HL-60 (cell line): ENCODE data around the gene ADM2.

Experiments
- DNase-seq, 2 experiments: peaks; one replicate each; pipeline ENCODE4 v3.0.0-alpha.2; 2010 to 2020; ENCODE audit warnings: low read depth in 1 of 2, low spot score in 1 of 2
- H3K27ac ChIP-seq: fragments of 250-450 bp; sonication (Bioruptor Pico); replicated peaks from 2 replicates; pipeline ENCODE4 v1.5.1; 2020; ENCODE audit warnings: mild to moderate bottlenecking, moderate library complexity
- H3K27me3 ChIP-seq: fragments of 250-450 bp; sonication (Bioruptor Pico); 2 replicates; pipeline ENCODE4 v1.5.1; 2021; ENCODE audit warnings: mild to moderate bottlenecking, moderate library complexity; ENCODE audit not compliant: insufficient read depth, poor library complexity, severe bottlenecking
- H3K4me3 ChIP-seq: replicated peaks from 2 replicates; pipeline ENCODE4 v1.5.1; 2011; ENCODE audit warnings: mild to moderate bottlenecking, control low read depth, low read length; ENCODE audit not compliant: insufficient read depth
- GABPA ChIP-seq: IDR thresholded peaks from 2 replicates; pipeline ENCODE4 v1.6.1; 2012; ENCODE audit warnings: low read depth
- POLR2AphosphoS5 ChIP-seq: IDR thresholded peaks from 2 replicates; pipeline ENCODE4 v1.6.1; 2012; ENCODE audit warnings: low read depth
- SPI1 ChIP-seq: IDR thresholded peaks from 2 replicates; pipeline ENCODE4 v1.6.1; 2012; ENCODE audit warnings: low read depth, mild to moderate bottlenecking, borderline replicate concordance
- TF ChIP-seq, protein P1 (sequence below): IDR thresholded peaks from 2 replicates; pipeline ENCODE4 v1.6.1; 2012; ENCODE audit warnings: low read depth; ENCODE audit not compliant: insufficient replicate concordance
- TF ChIP-seq, protein P2 (sequence below): IDR thresholded peaks from one replicate; pipeline ENCODE4 v1.5.1; 2011; ENCODE audit warnings: low read length, control low read depth, inconsistent platforms; ENCODE audit not compliant: insufficient read depth

Gene ADM2

DNA sequence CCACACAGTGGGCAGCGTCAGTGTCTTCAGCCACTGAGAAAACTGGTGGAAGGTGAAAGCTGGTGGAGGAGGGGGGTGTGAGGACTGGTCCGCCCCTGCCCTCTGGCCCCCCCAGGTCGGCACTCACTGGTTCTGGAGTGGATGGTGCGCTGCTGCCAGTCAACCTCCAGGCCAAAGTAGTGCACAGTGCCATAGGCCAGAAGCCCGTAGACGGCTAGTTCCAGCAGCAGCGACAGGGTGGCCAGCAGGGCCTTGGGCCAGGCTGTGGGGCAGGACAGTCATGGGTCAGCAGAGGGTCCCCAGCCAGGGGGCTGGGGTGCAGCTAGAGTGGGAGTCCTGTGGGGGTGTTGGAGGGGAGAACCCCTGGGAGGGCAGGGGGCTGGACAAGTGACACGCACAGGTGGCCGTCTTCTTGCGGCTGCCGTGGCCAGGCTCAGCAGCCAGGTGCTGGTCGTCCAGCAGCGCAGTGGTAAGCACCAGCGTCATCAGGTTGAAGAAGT lies 24.0 kb downstream of the ADM2 start:
- Histone ChIP-seq H3K4me3 (no peak overlapping the region), H3K27ac (no peak overlapping the region), H3K27me3 (no peaks in the 10 kb centered on the region)
- no peak for TF ChIP-seq POLR2AphosphoS5
- TF ChIP-seq, protein P1, sequence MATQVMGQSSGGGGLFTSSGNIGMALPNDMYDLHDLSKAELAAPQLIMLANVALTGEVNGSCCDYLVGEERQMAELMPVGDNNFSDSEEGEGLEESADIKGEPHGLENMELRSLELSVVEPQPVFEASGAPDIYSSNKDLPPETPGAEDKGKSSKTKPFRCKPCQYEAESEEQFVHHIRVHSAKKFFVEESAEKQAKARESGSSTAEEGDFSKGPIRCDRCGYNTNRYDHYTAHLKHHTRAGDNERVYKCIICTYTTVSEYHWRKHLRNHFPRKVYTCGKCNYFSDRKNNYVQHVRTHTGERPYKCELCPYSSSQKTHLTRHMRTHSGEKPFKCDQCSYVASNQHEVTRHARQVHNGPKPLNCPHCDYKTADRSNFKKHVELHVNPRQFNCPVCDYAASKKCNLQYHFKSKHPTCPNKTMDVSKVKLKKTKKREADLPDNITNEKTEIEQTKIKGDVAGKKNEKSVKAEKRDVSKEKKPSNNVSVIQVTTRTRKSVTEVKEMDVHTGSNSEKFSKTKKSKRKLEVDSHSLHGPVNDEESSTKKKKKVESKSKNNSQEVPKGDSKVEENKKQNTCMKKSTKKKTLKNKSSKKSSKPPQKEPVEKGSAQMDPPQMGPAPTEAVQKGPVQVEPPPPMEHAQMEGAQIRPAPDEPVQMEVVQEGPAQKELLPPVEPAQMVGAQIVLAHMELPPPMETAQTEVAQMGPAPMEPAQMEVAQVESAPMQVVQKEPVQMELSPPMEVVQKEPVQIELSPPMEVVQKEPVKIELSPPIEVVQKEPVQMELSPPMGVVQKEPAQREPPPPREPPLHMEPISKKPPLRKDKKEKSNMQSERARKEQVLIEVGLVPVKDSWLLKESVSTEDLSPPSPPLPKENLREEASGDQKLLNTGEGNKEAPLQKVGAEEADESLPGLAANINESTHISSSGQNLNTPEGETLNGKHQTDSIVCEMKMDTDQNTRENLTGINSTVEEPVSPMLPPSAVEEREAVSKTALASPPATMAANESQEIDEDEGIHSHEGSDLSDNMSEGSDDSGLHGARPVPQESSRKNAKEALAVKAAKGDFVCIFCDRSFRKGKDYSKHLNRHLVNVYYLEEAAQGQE: no peak
- no peak for TF ChIP-seq SPI1
- no peak for TF ChIP-seq GABPA
- TF ChIP-seq, protein P2, sequence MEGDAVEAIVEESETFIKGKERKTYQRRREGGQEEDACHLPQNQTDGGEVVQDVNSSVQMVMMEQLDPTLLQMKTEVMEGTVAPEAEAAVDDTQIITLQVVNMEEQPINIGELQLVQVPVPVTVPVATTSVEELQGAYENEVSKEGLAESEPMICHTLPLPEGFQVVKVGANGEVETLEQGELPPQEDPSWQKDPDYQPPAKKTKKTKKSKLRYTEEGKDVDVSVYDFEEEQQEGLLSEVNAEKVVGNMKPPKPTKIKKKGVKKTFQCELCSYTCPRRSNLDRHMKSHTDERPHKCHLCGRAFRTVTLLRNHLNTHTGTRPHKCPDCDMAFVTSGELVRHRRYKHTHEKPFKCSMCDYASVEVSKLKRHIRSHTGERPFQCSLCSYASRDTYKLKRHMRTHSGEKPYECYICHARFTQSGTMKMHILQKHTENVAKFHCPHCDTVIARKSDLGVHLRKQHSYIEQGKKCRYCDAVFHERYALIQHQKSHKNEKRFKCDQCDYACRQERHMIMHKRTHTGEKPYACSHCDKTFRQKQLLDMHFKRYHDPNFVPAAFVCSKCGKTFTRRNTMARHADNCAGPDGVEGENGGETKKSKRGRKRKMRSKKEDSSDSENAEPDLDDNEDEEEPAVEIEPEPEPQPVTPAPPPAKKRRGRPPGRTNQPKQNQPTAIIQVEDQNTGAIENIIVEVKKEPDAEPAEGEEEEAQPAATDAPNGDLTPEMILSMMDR: no peak
- DNase-seq: no peak

DNA sequence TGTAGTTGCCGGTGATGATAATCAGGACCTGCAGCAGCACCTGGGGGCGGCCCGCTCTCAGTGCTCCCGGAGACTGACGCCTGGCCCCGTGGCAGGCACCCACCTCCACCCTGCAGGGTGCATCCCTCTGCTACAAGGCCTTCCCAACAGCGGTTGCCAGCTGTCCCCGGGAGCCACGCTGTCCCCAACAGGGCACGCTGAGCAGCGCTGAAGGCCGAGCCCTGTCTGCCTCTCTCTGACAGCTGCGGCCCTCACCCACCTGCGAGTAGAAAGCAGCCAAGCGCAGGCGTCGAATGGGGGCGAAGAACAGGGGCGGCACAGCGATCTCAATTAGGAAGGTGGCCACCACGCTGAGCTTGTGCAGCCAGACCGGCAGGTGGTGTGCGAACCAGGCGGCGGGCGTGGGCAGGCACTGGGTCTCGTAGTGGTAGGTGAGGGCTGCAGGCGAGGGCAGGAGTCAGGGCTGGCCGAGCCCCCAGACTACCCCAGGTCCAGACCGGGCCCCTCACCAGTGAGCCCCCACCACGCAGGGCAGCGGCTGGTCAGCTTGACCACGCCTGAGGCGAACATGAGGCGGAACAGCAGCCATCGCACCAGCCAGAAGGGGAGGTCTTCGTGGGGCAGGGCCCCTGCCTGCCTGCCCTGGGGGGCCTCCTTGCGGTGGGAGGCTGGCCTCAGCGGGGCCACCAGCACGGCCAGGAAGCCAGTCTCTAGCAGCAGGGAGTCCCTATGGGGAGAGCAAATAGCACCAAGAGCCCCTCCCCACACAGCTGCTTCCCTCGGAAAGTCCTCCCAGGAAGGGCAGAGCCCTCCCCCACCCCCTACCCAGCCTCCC lies 24.6 kb downstream of the ADM2 start:
- no peak for DNase-seq
- Histone ChIP-seq H3K27ac (no peak overlapping the region), H3K27me3 (no peaks in the 10 kb centered on the region), H3K4me3 (peak overlapping the region; percentile 81; the same call in 1 of the 2 replicates)
- TF ChIP-seq, protein P2: no peak
- TF ChIP-seq, protein P1: no peak
- TF ChIP-seq POLR2AphosphoS5: no peak
- TF ChIP-seq GABPA: no peak
- TF ChIP-seq SPI1: no peak

GRCh38 chr22:50506611-50507420 lies 25.5 kb downstream of the ADM2 start:
- peak overlapping the region; percentile 81 for H3K4me3 ChIP-seq
- DNase-seq: no peak
- H3K27ac ChIP-seq: peak overlapping the region; percentile 89
- H3K27me3 ChIP-seq: no peaks in the 10 kb centered on the region
- TF ChIP-seq, protein P2: no peak
- no peak for TF ChIP-seq SPI1
- no peak for TF ChIP-seq POLR2AphosphoS5
- no peak for TF ChIP-seq GABPA
- TF ChIP-seq, protein P1: no peak
